Measurements from ENCODE around the gene ATF1. TPM values are rescaled to one million over a fixed set of nuclear protein-coding genes. Genes with fewer than 3 reads are reported as not detected.

The ATF1 gene
- total and polyA plus RNA-seq, 2 experiments from 2014 or later: 24.7 to 35.5 TPM

- Histone ChIP-seq H3K79me2 (no peaks in the 10 kb centered on the region), H3K27me3 (no peaks in the 10 kb centered on the region), H3K4me2 (no peak overlapping the region), H3K9me2 (replicated peaks; ENCODE audit: insufficient read depth) (no peaks in the 10 kb centered on the region), H2AFZ (no peak overlapping the region), H3K36me3 (replicated peaks; ENCODE audit: insufficient read depth, low read depth) (no peaks in the 10 kb centered on the region), H3K27ac (no peak overlapping the region), H3K9me3 (ENCODE audit: low read depth) (no peaks in the 10 kb centered on the region), H4K20me1 (ENCODE audit: insufficient read depth, poor library complexity, severe bottlenecking) (no peaks in the 10 kb centered on the region), H3K4me3 (no peak overlapping the region), H3K4me1 (ENCODE audit: insufficient read depth) (no peaks in the 10 kb centered on the region)
- WGBS (ENCODE audit: low lambda C conversion rate, missing lambda C conversion rate): 74% methylated on average over 10 of the region's 10 CpGs
- no peak for TF ChIP-seq EZH2 (IDR thresholded peaks at IDR 0.05; ENCODE audit: borderline replicate concordance)
- TF ChIP-seq CTCF (IDR thresholded peaks at IDR 0.05; ENCODE audit: poor library complexity): peak; percentile 60
- no peak for TF ChIP-seq EZH2phosphoT487 (IDR thresholded peaks at IDR 0.05; ENCODE audit: low read depth, severe bottlenecking, unreplicated experiment)
- peak; percentile 48 for DNase-seq (ENCODE audit: low spot score)
These were observed 29.3 kb upstream of the ATF1 start for GRCh38 chr12:50734409-50735263.

- WGBS (ENCODE audit: low lambda C conversion rate, missing lambda C conversion rate): 97% methylated on average over 7 of the region's 7 CpGs
- Histone ChIP-seq H3K4me3 (no peak overlapping the region), H3K4me1 (ENCODE audit: insufficient read depth) (no peaks in the 10 kb centered on the region), H3K36me3 (replicated peaks; ENCODE audit: insufficient read depth, low read depth) (no peaks in the 10 kb centered on the region), H3K9me3 (ENCODE audit: low read depth) (no peaks in the 10 kb centered on the region), H3K27me3 (no peaks in the 10 kb centered on the region), H4K20me1 (ENCODE audit: insufficient read depth, poor library complexity, severe bottlenecking) (no peaks in the 10 kb centered on the region), H3K9me2 (replicated peaks; ENCODE audit: insufficient read depth) (no peaks in the 10 kb centered on the region), H2AFZ (no peak overlapping the region), H3K79me2 (no peaks in the 10 kb centered on the region), H3K27ac (no peak overlapping the region), H3K4me2 (no peak overlapping the region)
- TF ChIP-seq EZH2 (IDR thresholded peaks at IDR 0.05; ENCODE audit: borderline replicate concordance) (no peak), CTCF (IDR thresholded peaks at IDR 0.05; ENCODE audit: poor library complexity) (no peak), EZH2phosphoT487 (IDR thresholded peaks at IDR 0.05; ENCODE audit: low read depth, severe bottlenecking, unreplicated experiment) (no peak)
- DNase-seq (ENCODE audit: low spot score): no peak
These were observed 24.3 kb upstream of the ATF1 start for GRCh38 chr12:50739611-50740010.

GRCh38 chr12:50740307-50740706 is 23.6 kb upstream of the ATF1 start:
- no peaks in the 10 kb centered on the region for H3K36me3 ChIP-seq (replicated peaks; ENCODE audit: insufficient read depth, low read depth)

More at GRCh38 chr12:50740307-50740706, 23.6 kb upstream of the ATF1 start:
- Histone ChIP-seq H3K4me2 (no peak overlapping the region), H3K79me2 (no peaks in the 10 kb centered on the region), H4K20me1 (ENCODE audit: insufficient read depth, poor library complexity, severe bottlenecking) (no peaks in the 10 kb centered on the region), H3K4me1 (ENCODE audit: insufficient read depth) (no peaks in the 10 kb centered on the region), H3K9me3 (ENCODE audit: low read depth) (no peaks in the 10 kb centered on the region), H3K27ac (no peak overlapping the region), H3K27me3 (no peaks in the 10 kb centered on the region), H3K9me2 (replicated peaks; ENCODE audit: insufficient read depth) (no peaks in the 10 kb centered on the region), H3K4me3 (no peak overlapping the region), H2AFZ (no peak overlapping the region)
- TF ChIP-seq EZH2 (IDR thresholded peaks at IDR 0.05; ENCODE audit: borderline replicate concordance) (no peak), EZH2phosphoT487 (IDR thresholded peaks at IDR 0.05; ENCODE audit: low read depth, severe bottlenecking, unreplicated experiment) (no peak), CTCF (IDR thresholded peaks at IDR 0.05; ENCODE audit: poor library complexity) (no peak)
- no peak for DNase-seq (ENCODE audit: low spot score)
- WGBS (ENCODE audit: low lambda C conversion rate, missing lambda C conversion rate): 91% methylated on average over 2 of the region's 2 CpGs
